Effector memory CD4-positive, alpha-beta T cell (primary cell): Measurements from ENCODE around the gene PRPSAP2.

Experiments used
- DNase-seq, 3 donors: peaks; one replicate each; pipeline ENCODE4 v3.0.0-alpha.2; 2020
- H3K27ac ChIP-seq: 2 replicates; pipeline ENCODE4 v1.7.0; 2013; ENCODE audit warnings: mild to moderate bottlenecking, low read length, moderate library complexity; ENCODE audit not compliant: insufficient read depth, poor library complexity, severe bottlenecking
- H3K27me3 ChIP-seq: replicated peaks from 2 replicates; pipeline ENCODE4 v1.7.0; 2013; ENCODE audit warnings: mild to moderate bottlenecking, low read length; ENCODE audit not compliant: insufficient read depth, control insufficient read depth, poor library complexity, severe bottlenecking
- H3K36me3 ChIP-seq: 2 replicates; pipeline ENCODE4 v1.7.0; 2013; ENCODE audit warnings: mild to moderate bottlenecking, low read length, moderate library complexity; ENCODE audit not compliant: control insufficient read depth, insufficient read depth
- H3K4me1 ChIP-seq: 2 replicates; pipeline ENCODE4 v1.7.0; 2013; ENCODE audit warnings: low read length, mild to moderate bottlenecking; ENCODE audit not compliant: control insufficient read depth, insufficient read depth, poor library complexity, severe bottlenecking
- H3K4me3 ChIP-seq: 2 replicates; pipeline ENCODE4 v1.7.0; 2013; ENCODE audit warnings: low read length, low read depth, mild to moderate bottlenecking; ENCODE audit not compliant: insufficient read depth, poor library complexity, severe bottlenecking
- H3K9me3 ChIP-seq: 2 replicates; pipeline ENCODE4 v1.7.0; 2013; ENCODE audit warnings: mild to moderate bottlenecking, low read length, moderate library complexity; ENCODE audit not compliant: control insufficient read depth

PRPSAP2 gene

DNA sequence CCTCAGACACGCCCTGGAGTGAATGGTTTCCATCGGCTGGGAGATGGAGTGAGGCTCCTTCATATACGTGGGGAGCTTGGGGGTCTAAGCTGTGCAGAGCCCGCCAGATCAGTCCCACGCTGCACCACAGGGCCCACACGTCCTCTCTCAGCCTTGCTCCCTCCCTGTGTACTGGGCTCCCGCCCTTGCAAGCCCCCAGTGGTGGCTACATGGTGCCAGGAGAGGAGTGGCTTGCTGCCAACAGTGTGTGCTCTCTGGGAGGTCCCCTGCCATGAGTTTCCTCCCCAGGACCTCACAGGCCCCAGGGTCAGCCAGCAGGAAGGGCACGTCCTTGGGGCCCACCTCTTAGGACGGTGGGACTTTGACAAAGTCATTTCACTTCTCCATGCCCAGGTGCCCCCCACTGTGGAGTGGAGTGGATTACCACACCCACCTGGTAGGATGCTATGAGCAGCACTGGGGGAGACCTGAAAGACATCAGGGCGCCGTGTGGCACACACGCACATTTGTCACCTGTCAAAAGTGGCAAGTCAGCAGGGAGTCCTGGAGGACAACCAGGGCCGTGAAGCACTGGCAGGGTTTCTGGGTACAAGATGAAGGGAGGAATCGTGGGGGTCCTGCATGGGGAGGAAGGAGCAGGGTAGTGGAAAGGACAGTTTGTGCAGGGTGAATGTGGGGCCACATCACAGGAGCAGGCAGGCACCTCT, 107.8 kb downstream of the PRPSAP2 start:
- peaks cover 15% of the 10 kb centered on the region for H3K4me1 ChIP-seq
- no peaks in the 10 kb centered on the region for H3K27me3 ChIP-seq
- H3K36me3 ChIP-seq = no peaks in the 10 kb centered on the region
- H3K9me3 ChIP-seq = no peaks in the 10 kb centered on the region
- H3K4me3 ChIP-seq = no peak overlapping the region
- no peak for DNase-seq
- no peak overlapping the region for H3K27ac ChIP-seq

DNA sequence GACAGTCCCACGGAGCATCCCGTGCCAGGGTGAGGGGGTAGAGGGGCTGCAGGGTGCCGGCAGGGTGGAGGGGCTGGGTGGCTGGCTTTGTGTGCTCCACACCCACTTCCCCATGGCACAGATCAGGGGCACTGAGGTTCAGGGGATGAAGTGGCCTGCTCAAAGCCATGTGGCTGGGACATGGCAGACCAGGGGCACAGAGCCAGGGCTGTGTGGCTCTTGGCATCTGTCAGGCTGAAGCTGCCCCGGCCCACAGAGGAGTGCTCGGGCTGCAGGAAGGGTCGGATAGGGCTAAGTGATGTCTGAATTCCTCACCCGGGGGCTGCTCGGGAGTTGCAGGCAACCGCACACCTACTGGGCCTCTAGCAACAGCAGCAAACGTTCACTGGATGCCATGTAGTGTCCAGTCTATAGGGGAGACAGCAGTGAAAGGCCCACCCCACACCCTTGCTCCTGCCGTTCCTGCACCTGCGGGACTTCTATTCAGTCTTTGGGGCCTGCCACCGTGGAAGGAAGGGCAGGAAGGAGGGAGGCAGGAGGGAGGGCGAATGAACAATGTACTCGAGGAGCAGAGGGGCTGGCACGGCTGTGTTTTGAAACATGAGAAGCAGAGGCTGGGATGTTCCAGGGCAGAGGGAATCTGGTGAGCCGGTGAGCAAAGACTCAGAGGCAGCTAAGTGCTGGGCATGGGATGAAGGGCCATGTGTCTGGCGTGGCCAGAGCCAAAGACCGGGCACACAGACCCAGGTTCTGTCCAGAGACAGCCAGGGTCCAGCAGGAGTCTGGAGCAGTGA, 109.1 kb downstream of the PRPSAP2 start:
- peaks cover 4% of the 10 kb centered on the region for H3K36me3 ChIP-seq
- no peak overlapping the region for H3K27ac ChIP-seq
- H3K4me3 ChIP-seq = no peak overlapping the region
- no peak for DNase-seq
- no peaks in the 10 kb centered on the region for H3K9me3 ChIP-seq
- no peaks in the 10 kb centered on the region for H3K27me3 ChIP-seq
- peaks cover 7% of the 10 kb centered on the region for H3K4me1 ChIP-seq

DNA sequence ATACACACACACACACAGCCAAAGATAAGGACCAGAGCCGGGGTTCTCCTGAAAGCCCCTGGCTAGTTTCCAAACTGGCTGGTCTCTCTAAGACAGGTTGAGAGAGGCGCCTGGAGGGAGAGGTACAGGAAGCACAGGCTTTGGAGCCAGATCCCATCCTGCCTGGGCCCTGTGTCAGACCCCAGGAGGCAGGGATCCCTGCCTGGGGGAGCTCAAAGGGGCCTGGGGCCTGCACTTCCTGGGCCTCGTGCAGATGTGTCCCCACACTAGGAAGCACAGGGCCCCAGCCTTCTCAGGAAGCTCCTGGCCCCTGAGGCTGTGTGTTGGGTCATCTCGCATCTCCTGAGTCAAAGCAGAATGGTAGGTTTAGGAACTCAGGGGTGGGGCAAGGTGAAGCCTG, 110.0 kb downstream of the PRPSAP2 start:
- H3K9me3 ChIP-seq = no peaks in the 10 kb centered on the region
- no peaks in the 10 kb centered on the region for H3K27me3 ChIP-seq
- H3K4me1 ChIP-seq = peaks cover 7% of the 10 kb centered on the region
- H3K36me3 ChIP-seq = peaks cover 4% of the 10 kb centered on the region
- no peak for DNase-seq
- no peak overlapping the region for H3K4me3 ChIP-seq
- no peak overlapping the region for H3K27ac ChIP-seq

DNA sequence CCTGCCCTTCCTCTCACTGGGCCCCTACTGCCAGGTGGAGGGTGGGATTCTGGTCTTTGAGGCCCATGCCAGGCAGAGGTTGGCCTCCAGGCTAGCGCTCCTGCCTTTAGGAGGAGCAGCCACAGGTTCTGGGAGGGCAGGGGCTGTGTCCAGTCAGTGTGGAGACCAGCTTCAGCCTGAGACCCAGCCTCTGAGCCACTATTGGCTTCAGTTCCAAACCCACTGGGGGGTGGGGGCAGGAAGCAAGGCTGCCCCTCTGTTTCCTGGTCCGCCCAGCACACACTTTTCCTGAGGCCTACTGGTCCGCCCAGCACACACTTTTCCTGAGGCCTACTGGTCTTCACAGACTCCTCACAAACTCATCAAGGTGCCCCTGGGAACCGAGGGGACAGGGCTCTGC, 110.4 kb downstream of the PRPSAP2 start:
- H3K27ac ChIP-seq = no peak overlapping the region
- H3K36me3 ChIP-seq = peaks cover 4% of the 10 kb centered on the region
- no peak overlapping the region for H3K4me3 ChIP-seq
- no peaks in the 10 kb centered on the region for H3K27me3 ChIP-seq
- H3K9me3 ChIP-seq = no peaks in the 10 kb centered on the region
- peaks cover 7% of the 10 kb centered on the region for H3K4me1 ChIP-seq
- DNase-seq = no peak

DNA sequence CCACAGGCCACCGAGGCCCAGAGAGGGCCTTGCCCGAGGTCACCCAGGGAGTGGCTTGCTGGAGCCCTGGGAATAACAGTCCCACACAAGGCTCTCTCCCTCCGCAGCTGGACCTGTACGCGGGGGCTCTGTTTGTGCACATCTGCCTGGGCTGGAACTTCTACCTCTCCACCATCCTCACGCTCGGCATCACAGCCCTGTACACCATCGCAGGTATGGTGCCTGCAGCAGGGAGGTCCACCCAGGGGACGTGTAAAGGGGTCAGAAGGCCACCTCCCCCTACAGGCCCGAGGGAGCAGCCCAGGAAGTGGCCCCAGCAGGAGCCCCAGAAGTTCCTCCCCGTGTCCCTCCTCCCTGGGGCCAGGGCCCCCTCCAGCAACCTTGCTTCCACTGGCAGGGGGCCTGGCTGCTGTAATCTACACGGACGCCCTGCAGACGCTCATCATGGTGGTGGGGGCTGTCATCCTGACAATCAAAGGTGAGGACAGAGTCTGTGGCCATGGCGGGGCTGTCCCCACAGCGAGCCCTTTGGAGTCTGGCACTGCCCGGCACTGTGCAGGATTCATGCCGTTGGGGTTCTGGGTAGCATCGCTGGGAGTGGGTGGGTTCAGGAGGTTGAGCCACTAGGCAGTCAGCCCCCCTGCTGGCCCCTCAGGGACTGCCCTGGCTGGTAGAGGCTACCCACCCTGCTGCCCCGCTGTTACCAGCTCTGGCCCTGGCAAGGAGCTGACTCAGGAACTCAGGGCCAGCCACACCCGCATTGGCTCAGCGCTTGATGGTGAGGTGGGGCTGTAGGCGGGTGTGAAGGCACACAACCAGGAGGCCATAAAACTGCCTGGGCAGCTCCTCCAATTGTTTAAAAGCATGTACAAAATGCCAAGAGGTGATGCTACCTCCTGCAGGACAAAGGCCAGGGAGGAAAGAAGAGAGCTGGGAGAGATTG, 111.3 kb downstream of the PRPSAP2 start:
- Histone ChIP-seq H3K4me3 (no peak overlapping the region), H3K4me1 (peaks cover 7% of the 10 kb centered on the region), H3K27ac (no peak overlapping the region), H3K27me3 (no peaks in the 10 kb centered on the region), H3K9me3 (no peaks in the 10 kb centered on the region), H3K36me3 (peaks cover 4% of the 10 kb centered on the region)
- DNase-seq = no peak

DNA sequence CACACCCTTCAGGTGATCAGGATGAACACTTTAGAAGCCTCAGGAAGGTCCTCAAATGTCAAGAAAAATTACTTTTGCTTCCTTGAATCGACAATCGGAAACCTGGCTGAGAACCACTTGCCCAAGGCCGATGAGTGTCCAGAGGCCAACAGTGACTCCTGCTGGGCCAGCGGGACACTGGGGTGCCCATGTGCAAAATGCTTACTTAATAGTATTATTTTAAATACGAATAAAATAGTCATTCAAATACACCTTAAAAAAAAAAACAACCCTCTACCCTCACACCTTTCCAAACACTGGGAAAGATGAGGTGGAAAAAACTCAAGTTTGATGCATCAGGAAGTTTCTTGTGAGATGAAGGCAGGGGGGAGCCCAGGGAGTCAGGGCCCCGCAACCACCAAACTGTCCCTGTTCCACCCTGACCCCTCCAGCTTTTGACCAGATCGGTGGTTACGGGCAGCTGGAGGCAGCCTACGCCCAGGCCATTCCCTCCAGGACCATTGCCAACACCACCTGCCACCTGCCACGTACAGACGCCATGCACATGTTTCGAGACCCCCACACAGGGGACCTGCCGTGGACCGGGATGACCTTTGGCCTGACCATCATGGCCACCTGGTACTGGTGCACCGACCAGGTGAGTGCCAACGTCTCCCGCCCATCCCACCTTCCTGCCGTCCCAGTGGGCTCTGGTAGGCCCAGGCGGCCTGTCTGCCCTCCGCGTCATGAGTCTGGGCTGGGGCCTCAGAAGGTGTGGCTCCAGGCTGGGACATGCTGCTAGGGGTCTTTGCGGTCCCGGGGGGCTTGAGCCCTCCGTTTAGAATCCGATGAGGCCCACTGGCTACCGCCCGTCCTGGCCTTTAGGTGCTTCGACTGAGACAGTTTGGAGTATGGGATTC, 112.9 kb downstream of the PRPSAP2 start:
- DNase-seq = no peak
- H3K27me3 ChIP-seq = no peaks in the 10 kb centered on the region
- H3K27ac ChIP-seq = no peak overlapping the region
- H3K4me3 ChIP-seq = no peak overlapping the region
- H3K36me3 ChIP-seq = peaks cover 4% of the 10 kb centered on the region
- peaks cover 7% of the 10 kb centered on the region for H3K4me1 ChIP-seq
- no peaks in the 10 kb centered on the region for H3K9me3 ChIP-seq

DNA sequence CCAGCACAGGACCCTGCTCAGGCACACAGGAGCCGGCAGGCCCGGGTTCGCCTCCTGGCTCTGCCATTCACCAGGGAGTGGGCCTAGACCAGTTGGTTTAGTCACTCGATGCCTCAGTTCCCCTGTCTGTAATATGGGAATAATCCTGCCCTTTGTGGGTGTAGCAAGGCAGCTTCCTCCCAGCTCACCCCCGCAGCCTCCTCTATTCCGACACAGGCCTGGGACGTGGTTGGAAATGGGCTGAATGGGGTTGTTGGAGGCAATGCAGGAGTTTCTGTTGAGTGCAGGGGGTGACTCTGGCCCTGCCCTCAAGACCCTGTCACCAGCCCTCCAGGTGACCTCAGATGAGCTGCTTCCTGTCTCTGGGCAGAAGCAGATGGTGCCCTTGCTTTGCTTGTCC, 113.9 kb downstream of the PRPSAP2 start:
- Histone ChIP-seq H3K9me3 (no peaks in the 10 kb centered on the region), H3K27ac (no peak overlapping the region), H3K4me1 (peaks cover 7% of the 10 kb centered on the region), H3K36me3 (peaks cover 4% of the 10 kb centered on the region), H3K4me3 (no peak overlapping the region), H3K27me3 (no peaks in the 10 kb centered on the region)
- no peak for DNase-seq

DNA sequence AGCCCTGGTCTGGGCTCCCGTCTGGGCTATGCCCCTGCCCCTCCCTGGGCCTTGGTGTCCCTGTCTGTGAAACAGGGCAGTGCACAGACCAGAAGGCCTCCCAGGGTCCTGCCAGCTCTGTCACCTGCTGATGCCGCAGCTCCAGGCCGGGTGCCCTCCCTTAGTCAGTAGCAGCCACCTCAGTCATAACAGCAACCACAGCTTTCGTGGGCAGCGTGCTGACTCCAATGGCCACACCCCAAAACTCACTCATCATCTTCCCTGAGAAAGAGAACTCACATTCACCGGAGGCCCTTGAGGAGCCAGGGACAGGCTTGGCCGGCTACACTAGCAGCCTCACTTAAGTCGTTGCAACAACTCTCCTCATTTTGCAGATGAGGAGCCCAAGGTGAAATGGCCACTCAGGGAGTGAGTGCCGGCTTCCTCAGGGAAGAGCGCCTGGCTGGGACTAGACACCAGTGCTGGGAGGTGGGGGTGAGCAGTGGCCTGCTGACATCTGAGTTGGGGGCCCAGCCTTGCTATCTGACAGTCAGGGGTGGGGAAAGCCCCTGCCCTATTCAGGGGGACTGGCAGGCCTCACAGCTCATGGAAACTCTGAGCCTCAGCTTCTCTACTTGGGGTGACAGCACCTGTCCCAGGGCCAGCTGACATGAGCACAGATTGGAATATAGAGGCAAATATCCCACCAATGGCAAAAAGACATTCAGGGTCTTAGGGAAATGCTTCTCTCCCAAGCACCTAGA, 116.6 kb downstream of the PRPSAP2 start:
- no peaks in the 10 kb centered on the region for H3K4me1 ChIP-seq
- peaks cover 23% of the 10 kb centered on the region for H3K36me3 ChIP-seq
- no peaks in the 10 kb centered on the region for H3K27me3 ChIP-seq
- no peak overlapping the region for H3K27ac ChIP-seq
- H3K9me3 ChIP-seq = no peaks in the 10 kb centered on the region
- DNase-seq = no peak
- no peak overlapping the region for H3K4me3 ChIP-seq

DNA sequence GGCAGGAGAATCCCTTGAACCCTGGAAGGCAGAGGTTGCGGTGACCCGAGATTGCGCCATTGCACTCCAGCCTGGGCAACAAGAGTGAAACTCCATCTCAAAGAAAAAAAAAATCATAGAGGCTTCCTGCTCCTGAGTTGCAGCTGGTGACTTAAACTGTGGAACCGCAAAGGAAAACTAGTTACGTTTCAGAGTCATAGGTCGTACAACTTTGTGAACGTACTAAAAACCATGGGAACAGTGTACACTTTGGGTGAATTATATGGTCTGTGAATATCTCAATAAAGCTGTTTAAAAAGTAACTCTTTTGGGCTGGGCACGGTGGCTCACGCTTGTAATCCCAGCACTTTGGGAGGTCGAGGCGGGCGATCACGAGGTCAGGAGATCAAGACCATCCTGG, 117.7 kb downstream of the PRPSAP2 start:
- no peak for DNase-seq
- Histone ChIP-seq H3K9me3 (no peaks in the 10 kb centered on the region), H3K27ac (no peak overlapping the region), H3K27me3 (no peaks in the 10 kb centered on the region), H3K36me3 (peaks cover 23% of the 10 kb centered on the region), H3K4me3 (no peak overlapping the region), H3K4me1 (no peaks in the 10 kb centered on the region)
